Gastroesophageal sphincter (tissue), 4 donors: ENCODE measurements around the gene GOLGA6L7. TPM values are rescaled to one million over a fixed set of nuclear protein-coding genes. Genes with fewer than 3 reads are reported as not detected.
"Not testable (repeated sequence)": the region's sequence is repeated elsewhere in the genome, so short reads cannot be mapped to it uniquely, and the experiment has no call there.

Experiments used
- ATAC-seq: fragments of 150-250 bp; one replicate; pipeline ENCODE4 v1.9.1; 2016; ENCODE audit warnings: mild to moderate bottlenecking, moderate library complexity
- H3K27ac ChIP-seq, 4 donors: fragments of 200-600 bp; sonication (generic) in 3 of 4; 1 replicate in 3 of 4; 2 replicates in 1 of 4; pipeline ENCODE4 v1.5.1; 2016 to 2019
- H3K27me3 ChIP-seq: fragments of 200-600 bp; sonication (generic); one replicate; pipeline ENCODE4 v1.5.1; 2019
- H3K36me3 ChIP-seq, 2 donors: fragments of 200-600 bp; sonication (generic); one replicate each; pipeline ENCODE4 v1.5.1; 2019; ENCODE audit warnings: control low read depth in 1 of 2
- H3K4me1 ChIP-seq, 3 donors: fragments of 200-600 bp; sonication (generic); 1 replicate in 2 of 3; 2 replicates in 1 of 3; pipeline ENCODE4 v1.5.1; 2016 to 2019; ENCODE audit warnings: control low read depth in 2 of 3
- H3K4me3 ChIP-seq, 2 donors: fragments of 200-600 bp; sonication (generic); one replicate each; pipeline ENCODE4 v1.5.1; 2019; ENCODE audit warnings: mild to moderate bottlenecking in 1 of 2, moderate library complexity in 1 of 2
- H3K9me3 ChIP-seq, 3 donors: fragments of 200-600 bp; sonication (generic); one replicate each; pipeline ENCODE4 v1.5.1; 2017 to 2019; ENCODE audit warnings: control low read depth in 2 of 3
- EP300 ChIP-seq: sonication (generic); formaldehyde crosslinking; IDR thresholded peaks from one replicate; pipeline ENCODE4 v1.6.1; 2017; ENCODE audit warnings: antibody characterized with exemption, mild to moderate bottlenecking
- POLR2A ChIP-seq, 2 donors: fragments of 450-650 bp; IDR thresholded peaks; one replicate each; pipeline ENCODE4 v1.6.1; 2017; ENCODE audit warnings: antibody characterized with exemption in 2 of 2, mild to moderate bottlenecking in 2 of 2, moderate library complexity in 1 of 2
- POLR2AphosphoS5 ChIP-seq: sonication (generic); formaldehyde crosslinking; IDR thresholded peaks from one replicate; pipeline ENCODE4 v1.6.1; 2017; ENCODE audit warnings: antibody characterized with exemption
- WGBS, 2 donors: methylation state at CpG; one replicate each; pipeline ENCODE4 v1.1.5; 2018; ENCODE audit warnings: low coverage in 1 of 2; 5-methylcytosine and 5-hydroxymethylcytosine counted together
- total RNA-seq, 4 donors: library from RNA; depleted of rRNA; stranded (reverse); fragments of >200 nt; gene quantifications; one replicate each; pipeline ENCODE4 v1.1.0, GENCODE V29; 2016
- TF ChIP-seq, protein P1 (sequence below), 4 experiments: fragments of 200-600 bp in 2 of 4; fragments of 450-650 bp in 2 of 4; sonication (generic) in 1 of 4; IDR thresholded peaks; one replicate each; pipeline ENCODE4 v1.5.1; 2017 to 2019; ENCODE audit warnings: antibody characterized with exemption in 4 of 4, mild to moderate bottlenecking in 2 of 4, moderate library complexity in 2 of 4

GOLGA6L7 gene
- total RNA-seq, 4 donors from 2014 or later = not detected

DNA sequence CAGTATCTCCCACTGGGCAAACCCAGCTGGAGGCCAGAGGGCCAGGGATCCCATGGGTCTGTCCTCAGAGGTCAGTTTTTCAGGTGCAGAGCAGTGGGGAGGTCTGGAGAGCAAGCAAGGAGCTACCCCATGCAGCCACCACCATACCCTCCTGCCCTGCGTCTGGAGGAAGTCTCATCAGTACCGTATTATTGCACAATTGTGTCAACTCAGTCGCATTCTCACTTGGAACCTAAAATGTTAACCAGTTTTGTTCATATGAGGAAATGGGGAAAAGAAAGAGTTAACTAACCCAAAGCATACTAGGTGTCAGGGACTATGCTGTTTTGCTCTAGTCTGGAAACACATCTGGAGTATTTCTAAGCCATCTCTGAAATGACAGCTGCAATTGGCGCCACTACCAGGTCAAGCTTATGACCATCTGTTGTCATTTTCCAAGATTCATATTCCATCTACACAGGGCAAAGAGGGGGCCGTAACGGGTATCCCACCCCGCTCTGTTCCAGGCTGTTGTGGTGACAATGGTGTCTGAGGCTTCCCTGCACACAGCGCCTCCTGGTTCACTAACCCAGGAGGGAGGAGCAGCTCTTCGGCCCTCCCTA is 20.4 kb upstream of the GOLGA6L7 start:
- TF ChIP-seq EP300 (no peak), POLR2A (IDR thresholded peaks at IDR 0.05) (no peak), POLR2AphosphoS5 (no peak)
- TF ChIP-seq, protein P1, sequence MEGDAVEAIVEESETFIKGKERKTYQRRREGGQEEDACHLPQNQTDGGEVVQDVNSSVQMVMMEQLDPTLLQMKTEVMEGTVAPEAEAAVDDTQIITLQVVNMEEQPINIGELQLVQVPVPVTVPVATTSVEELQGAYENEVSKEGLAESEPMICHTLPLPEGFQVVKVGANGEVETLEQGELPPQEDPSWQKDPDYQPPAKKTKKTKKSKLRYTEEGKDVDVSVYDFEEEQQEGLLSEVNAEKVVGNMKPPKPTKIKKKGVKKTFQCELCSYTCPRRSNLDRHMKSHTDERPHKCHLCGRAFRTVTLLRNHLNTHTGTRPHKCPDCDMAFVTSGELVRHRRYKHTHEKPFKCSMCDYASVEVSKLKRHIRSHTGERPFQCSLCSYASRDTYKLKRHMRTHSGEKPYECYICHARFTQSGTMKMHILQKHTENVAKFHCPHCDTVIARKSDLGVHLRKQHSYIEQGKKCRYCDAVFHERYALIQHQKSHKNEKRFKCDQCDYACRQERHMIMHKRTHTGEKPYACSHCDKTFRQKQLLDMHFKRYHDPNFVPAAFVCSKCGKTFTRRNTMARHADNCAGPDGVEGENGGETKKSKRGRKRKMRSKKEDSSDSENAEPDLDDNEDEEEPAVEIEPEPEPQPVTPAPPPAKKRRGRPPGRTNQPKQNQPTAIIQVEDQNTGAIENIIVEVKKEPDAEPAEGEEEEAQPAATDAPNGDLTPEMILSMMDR (IDR thresholded peaks at IDR 0.05) = no peak
- Histone ChIP-seq H3K9me3 (peaks cover 0 to 10% (median 0%) of the 10 kb centered on the region in 3 donors), H3K4me3 (no peak overlapping the region), H3K27ac (no peak overlapping the region), H3K4me1 (no peaks in the 10 kb centered on the region), H3K36me3 (no peaks in the 10 kb centered on the region), H3K27me3 (peaks cover 4% of the 10 kb centered on the region)
- 70 to 76% methylated on average over 5 to 6 of the region's 9 CpGs for WGBS, 2 donors
- ATAC-seq = no peak

DNA sequence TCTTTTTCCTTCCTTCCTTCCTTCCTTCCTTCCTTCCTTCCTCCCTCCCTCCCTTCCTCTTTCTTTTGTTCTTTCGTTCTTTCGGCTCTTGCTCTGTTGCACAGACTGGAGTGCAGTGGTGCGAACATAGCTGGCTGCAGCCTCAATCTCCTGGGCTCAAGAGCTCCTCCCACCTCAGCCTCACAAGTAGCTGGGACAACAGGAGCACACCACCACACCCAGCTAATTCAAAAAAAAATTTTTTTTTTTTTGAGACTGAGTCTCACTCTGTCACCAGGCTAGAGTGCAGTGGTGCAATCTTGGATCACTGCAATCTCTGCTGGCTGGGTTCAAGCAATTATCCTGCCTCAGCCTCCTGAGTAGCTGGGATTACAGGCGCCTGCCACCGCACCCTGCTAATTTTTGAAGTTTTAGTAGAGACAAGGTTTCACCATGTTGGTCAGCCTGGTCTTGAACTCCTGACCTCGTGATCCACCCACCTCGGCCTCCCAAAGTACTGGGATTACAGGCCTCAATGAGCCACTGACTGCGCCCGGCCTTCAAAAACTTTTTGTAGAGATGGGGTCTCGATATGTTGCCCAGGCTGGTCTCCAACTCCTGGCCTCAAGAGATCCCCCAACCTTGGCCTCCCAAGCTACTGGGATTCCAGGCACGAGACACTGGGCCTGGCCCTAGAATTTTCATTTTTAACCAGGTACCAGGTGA is 13.3 kb upstream of the GOLGA6L7 start:
- H3K27ac ChIP-seq, ATAC-seq, H3K36me3 ChIP-seq, H3K4me3 ChIP-seq, H3K4me1 ChIP-seq, H3K9me3 ChIP-seq, H3K27me3 ChIP-seq: not testable (repeated sequence)
- 89 to 100% methylated on average over 2 to 6 of the region's 11 CpGs for WGBS, 2 donors

DNA sequence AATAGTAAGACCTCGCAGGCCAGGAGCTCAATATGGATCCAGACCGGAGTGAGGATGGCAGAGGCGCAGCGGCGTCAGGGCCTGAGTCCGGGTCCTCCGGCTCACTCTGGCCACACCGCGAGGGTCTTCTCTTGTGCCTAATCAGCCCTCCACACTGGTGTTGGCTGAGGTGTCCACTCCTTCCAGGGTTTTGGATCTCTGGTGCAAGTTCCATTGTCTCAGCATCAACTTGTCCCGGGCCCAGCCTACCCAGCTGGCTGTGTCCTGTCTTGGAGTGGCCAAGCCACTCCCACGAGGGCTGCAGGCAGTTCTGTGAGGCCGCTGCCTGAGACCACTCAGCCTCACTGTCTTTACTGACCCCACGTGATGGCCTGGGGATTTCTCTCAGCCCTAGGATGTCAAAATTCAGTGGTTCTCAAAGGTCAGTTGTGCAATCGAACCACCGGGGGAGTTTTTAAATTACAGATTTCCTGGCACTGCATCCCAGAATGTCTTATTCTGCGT is 12.6 kb upstream of the GOLGA6L7 start:
- 44 to 77% methylated on average over 3 to 6 of the region's 16 CpGs for WGBS, 2 donors
- Histone ChIP-seq H3K36me3 (peaks cover 0 to 9% of the 10 kb centered on the region in 2 donors), H3K4me1 (no peaks in the 10 kb centered on the region), H3K27me3 (no peaks in the 10 kb centered on the region), H3K9me3 (no peaks in the 10 kb centered on the region), H3K27ac (no peak overlapping the region), H3K4me3 (no peak overlapping the region)
- TF ChIP-seq POLR2AphosphoS5 = no peak
- TF ChIP-seq, protein P1 (IDR thresholded peaks at IDR 0.05) = no peak
- TF ChIP-seq EP300 = no peak
- TF ChIP-seq POLR2A (IDR thresholded peaks at IDR 0.05) = no peak
- ATAC-seq = no peak

DNA sequence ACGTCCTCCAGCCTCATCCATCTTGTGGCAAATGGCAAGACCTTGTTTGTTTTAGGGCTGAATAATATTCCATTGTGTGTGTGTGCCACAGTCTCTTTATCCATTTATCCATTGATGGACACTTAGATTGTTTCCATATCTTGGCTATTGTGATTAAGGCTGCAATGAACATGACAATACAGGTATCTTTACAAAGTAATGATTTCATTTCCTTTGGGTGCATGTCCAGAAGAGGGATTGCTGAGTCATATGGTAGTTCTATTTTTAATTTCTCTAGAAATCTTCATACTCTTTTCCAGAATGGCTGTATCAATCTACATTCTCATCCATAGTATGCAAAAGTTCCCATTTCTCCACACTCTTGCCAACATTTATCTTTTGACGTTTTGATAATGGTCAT is 6.1 kb upstream of the GOLGA6L7 start:
- H3K27ac ChIP-seq, H3K27me3 ChIP-seq, ATAC-seq, H3K4me1 ChIP-seq, H3K4me3 ChIP-seq, H3K9me3 ChIP-seq: not testable (repeated sequence)
- H3K36me3 ChIP-seq = peaks cover 0 to 14% of the 10 kb centered on the region in 2 donors
- WGBS, 2 donors = 61 to 86% methylated on average over 2 of the region's 2 CpGs

DNA sequence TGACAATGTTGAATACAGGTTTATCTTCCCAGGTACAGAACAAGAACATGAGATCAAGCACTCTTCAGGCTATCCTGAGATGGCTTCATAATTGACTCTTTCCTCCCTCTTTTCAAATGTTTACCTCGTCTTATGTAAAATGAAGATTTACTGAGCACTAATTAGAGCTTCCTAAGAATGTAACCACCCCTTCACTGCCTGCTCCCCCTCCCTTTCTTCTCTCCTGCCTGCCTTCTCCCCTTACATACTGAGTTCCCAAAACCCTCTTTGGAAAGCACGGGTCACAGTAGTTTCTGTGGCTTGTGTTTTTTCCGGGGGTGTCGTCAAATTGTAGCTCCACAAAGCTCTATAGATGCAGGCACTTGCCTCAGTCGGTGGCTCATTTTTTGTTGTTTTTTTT is 5.2 kb upstream of the GOLGA6L7 start:
- 65 to 71% methylated on average over 5 of the region's 5 CpGs for WGBS, 2 donors
- H3K27ac ChIP-seq, H3K4me1 ChIP-seq, H3K4me3 ChIP-seq, H3K27me3 ChIP-seq, H3K9me3 ChIP-seq, ATAC-seq: not testable (repeated sequence)
- peaks cover 0 to 14% of the 10 kb centered on the region in 2 donors for H3K36me3 ChIP-seq

DNA sequence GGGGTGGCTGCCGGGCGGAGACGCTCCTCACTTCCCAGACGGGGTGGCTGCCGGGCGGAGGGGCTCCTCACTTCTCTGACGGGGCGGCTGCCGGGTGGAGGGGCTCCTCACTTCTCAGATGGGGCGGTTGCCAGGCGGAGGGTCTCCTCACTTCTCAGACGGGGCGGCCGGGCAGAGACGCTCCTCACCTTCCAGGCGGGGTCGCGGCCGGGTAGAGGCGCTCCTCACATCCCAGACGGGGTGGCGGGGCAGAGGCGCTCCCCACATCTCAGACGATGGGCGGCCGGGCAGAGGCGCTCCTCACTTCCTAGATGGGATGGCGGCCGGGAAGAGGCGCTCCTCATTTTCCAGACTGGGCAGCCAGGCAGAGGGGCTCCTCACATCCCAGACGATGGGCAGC is 1.3 kb upstream of the GOLGA6L7 start:
- not testable (repeated sequence) for H3K4me3 ChIP-seq, H3K27ac ChIP-seq, H3K27me3 ChIP-seq, H3K9me3 ChIP-seq, H3K4me1 ChIP-seq, ATAC-seq, H3K36me3 ChIP-seq
- no CpG with 5 or more reads among the region's 31 CpGs for WGBS, 2 donors

DNA sequence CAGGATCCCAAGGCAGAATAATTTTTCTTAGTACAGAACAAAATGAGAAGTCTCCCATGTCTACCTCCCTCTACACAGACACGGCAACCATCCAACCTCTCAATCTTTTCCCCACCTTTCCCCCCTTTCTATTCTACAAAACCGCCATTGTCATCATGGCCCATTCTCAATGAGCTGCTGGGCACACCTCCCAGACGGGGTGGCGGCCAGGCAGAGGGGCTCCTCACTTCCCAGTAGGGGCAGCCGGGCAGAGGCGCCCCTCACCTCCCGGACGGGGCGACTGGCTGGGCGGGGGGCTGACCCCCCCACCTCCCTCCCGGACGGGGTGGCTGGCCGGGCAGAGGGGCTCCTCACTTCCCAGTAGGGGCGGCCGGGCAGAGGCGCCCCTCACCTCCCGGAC is 827 bp upstream of the GOLGA6L7 start:
- not testable (repeated sequence) for ATAC-seq, H3K9me3 ChIP-seq, H3K4me3 ChIP-seq, H3K27me3 ChIP-seq, H3K27ac ChIP-seq, H3K4me1 ChIP-seq, H3K36me3 ChIP-seq
- no CpG with 5 or more reads among the region's 17 CpGs for WGBS, 2 donors

DNA sequence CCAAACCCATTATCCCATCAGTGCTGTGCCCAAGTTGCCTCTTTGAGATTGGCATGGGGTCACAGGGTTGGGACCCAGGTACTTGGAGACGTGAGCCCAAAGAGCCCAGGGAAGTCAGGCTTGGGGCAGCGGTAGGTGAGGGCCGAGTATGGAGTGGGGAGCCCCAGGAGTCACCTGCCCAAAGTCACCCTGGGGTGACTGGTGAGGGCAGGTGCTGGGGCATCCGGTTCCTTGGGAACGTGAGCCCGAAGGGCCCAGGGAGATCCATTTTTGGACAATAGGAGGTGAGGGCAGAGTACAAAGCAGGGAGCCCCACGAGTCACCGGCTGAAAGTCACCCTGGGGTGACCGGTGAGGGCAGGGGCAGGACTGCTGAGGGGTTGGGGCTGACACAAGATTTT is 485 bp downstream of the GOLGA6L7 start:
- WGBS, 2 donors = 40% methylated on average over 1 of the region's 9 CpGs; no CpG with 5 or more reads in 1 of the 2 donors
- not testable (repeated sequence) for H3K27ac ChIP-seq, H3K4me3 ChIP-seq, H3K36me3 ChIP-seq, H3K9me3 ChIP-seq, ATAC-seq, H3K4me1 ChIP-seq, H3K27me3 ChIP-seq

DNA sequence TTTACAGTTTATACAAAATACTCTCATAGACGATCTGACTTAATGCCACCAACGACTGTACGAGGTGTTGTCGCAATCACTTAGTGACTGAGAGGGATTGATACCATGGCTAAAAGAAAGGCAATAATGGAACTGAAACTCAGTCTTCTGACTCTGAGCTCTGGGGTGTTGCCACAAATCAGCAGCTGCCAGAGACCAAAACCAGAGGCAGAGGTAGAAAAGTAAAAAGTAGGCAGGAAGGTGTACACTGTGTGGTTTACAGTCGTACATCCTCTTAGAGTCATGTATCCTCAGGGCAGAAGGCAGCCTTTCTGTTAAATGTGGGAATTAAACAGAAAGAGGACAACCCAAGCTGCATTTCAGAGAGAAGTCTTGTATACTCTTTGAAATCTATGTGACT is 1.2 kb downstream of the GOLGA6L7 start:
- 20% methylated on average over 1 of the region's 5 CpGs; no CpG with 5 or more reads in 1 of the 2 donors for WGBS, 2 donors
- not testable (repeated sequence) for H3K4me3 ChIP-seq, H3K36me3 ChIP-seq, ATAC-seq, H3K27me3 ChIP-seq, H3K27ac ChIP-seq, H3K9me3 ChIP-seq, H3K4me1 ChIP-seq

DNA sequence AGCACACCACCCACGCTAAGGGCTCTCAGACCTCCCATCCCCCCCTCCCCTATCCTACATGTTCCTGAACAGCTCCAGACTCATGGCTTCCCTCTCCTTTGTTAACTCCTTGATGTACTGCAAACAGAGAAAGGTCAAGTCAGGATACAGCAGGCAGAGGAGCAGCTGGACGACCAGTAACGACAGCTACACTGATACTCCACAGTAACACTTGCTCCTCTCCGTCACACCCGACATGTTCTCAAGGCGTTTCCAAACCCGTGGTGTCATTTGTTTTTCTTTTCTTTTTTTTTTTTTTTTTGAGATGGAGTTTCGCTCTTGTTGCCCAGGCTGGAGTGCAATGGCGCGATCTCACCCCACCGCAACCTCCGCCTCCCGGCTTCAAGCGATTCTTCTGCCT is 4.3 kb downstream of the GOLGA6L7 start:
- WGBS, 2 donors = 50 to 66% methylated on average over 1 to 6 of the region's 14 CpGs

DNA sequence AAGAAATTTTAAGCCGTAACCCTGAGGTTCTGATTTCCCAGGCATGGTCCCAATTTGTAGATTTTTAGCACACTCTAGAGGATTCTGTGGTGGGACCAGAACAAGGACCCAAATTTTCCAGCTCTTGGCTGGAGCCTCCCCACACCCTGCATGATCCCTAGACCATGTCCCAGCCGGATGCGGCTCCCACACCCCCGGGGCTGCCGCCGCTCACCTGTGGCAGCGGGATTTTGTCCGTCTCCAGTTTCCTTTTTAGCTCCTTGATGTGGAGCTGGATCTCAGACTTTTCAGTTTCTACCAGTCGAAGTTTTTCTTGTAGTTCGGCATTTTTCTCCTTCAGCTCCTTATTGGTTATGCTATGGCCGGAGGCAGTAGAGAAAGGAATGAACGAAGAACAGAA is 4.9 kb downstream of the GOLGA6L7 start:
- not testable (repeated sequence) for H3K4me1 ChIP-seq, H3K36me3 ChIP-seq, H3K27ac ChIP-seq, H3K9me3 ChIP-seq, H3K27me3 ChIP-seq, ATAC-seq, H3K4me3 ChIP-seq
- 93 to 94% methylated on average over 5 to 9 of the region's 12 CpGs for WGBS, 2 donors

More for the DNA sequence above, 4.3 kb downstream of the GOLGA6L7 start:
- H3K4me3 ChIP-seq, H3K4me1 ChIP-seq, H3K27ac ChIP-seq, H3K27me3 ChIP-seq, H3K9me3 ChIP-seq, ATAC-seq, H3K36me3 ChIP-seq: not testable (repeated sequence)
